COLO668 (cell line): ENCODE results near the gene MICAL2.

Experiments
- DNase-seq: peaks from one replicate; lab custom pipeline; 2025; ENCODE audit not compliant: unreplicated experiment; lab: John Stamatoyannopoulos, UW

The MICAL2 gene

GRCh38 chr11:12117200-12117599 lies 6.8 kb downstream of the MICAL2 start:
- DNase-seq: no peak

- DNase-seq: no peak
Observed at GRCh38 chr11:12117611-12118010, 7.2 kb downstream of the MICAL2 start.

DNA sequence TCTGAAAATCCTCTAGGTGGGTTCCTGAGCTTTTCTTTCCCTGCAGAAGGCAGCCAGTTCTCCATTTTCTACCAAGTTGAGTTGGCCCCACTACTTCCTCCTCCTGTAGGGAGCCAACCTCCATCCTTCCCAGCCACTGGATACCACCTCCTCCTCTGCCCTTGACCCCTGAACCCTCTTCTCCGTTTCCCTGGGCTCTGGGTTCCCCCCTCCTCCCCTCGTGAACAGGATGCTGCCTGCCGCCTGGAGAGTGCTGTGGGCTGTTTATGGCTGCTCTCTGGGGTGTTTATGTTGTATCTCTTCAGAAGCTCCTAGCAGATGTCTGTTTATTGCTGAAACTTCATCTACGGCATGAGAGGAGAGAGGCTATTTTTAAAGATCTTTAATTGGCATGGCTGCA lies 8.6 kb downstream of the MICAL2 start:
- no peak for DNase-seq

GRCh38 chr11:12119502-12119901 lies 9.1 kb downstream of the MICAL2 start:
- DNase-seq: peak; percentile 47

DNA sequence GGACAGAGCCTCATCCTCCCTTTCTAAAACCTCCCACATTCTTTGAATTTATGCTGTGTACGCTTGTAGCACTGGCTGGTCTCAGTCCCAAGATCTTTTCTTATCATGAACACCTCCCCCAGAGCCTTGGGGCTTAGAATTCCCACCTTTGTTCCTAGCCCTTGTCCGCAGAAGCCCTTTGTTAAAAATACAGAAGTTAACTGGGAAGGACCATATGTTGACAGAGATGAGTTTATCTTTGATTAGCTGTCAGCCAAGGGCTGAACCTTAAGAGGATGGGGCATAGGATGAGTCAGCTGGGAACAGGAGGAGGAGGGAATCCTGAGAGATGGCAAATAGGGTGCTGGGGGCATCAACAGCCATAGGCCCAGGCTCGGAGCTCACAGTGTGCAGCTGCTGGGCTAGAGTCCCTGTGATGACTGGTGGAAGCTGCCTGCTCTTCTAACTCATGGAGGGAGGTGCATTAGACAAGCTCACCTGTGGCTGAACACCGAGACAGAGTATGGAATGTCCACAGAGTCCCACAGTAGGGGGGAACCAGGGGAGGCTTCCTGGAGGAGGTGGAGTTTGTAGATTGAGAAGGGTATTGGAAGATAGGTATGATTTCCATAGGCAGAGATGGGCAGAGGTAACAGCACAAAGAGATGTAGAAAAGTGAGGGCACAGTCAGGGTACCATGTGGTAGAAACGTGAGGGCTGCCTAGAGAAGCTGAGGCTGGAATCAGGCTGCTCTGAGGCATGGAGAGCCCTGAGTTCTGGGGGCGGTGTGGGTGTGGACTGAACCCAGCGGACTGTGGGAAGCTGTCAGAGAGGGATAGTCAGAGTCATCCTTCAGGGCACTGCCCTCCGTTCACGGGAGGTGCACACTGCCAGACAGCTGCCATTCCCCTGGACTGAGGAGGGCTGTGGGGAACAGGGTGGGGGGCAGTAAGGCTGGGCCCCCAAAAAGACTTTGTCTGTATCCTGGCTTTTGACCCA lies 9.9 kb downstream of the MICAL2 start:
- peak; percentile 32 for DNase-seq

DNA sequence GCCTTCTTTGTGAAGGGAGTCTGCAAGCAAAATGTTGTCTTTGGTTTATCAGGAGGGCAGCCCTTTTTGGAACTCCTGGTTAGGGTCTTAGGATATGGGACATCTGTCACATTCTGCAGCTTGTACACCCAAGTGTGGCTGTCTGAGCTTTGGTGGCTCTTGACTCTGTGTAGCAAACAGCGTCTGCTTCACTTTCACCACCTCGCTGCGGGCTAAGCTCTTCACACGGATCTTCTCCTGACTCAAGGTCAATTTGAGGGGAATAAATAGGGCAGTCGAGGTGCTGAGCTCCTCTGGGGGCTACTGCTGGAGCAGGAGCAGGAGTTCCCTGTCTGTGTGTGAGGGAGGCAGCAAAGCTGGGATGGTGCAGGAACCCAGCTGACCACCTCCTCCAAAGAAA lies 10.6 kb downstream of the MICAL2 start:
- DNase-seq: no peak

GRCh38 chr11:12121517-12121916 lies 11.1 kb downstream of the MICAL2 start:
- peak; percentile 89 for DNase-seq

- peak; percentile 33 for DNase-seq
Observed at GRCh38 chr11:12122083-12122482, 11.7 kb downstream of the MICAL2 start.

DNA sequence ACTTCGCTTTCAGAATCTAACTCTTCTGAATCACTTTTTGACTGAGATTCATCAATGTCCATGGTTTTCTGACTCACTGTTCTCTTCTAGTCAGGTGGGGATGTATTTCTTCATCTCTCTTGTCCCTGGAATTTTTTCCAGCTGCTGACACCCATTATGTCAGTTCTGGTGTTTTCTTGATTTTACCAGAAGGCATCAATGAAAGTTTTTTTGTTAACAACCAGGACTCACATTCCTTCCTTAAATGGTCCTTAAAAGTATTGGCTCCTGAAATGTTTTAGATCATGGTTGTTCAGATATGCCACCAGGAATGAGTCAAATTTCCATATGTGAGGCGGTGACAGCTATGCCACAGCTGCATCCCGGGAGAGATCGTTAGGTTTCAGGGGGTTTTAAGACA lies 12.9 kb downstream of the MICAL2 start:
- DNase-seq: no peak

- DNase-seq: no peak
Observed at GRCh38 chr11:12123799-12124198, 13.4 kb downstream of the MICAL2 start.

DNA sequence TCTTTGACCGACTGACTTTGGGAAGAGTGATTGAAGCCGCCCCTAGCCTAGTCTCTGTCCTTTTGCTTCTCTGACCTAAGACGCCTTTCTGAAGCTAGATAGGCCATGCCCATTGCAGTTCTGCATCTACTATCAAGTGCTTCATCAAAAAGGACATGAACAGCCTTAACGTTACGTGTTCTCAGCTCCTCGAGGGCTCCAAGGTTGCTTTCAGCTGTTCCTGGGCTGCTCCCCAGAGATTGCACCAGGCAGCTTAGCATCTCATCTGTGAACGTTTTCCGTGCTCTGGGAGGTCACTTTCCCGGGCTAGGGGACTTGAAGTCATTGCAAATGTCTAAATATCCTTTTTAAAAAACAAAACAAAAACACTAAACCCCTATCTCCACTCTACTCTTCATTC lies 13.9 kb downstream of the MICAL2 start:
- DNase-seq: no peak

- DNase-seq: no peak
Observed at GRCh38 chr11:12125609-12126149, 15.3 kb downstream of the MICAL2 start.

- no peak for DNase-seq
Observed at GRCh38 chr11:12126344-12127019, 16.1 kb downstream of the MICAL2 start.

- DNase-seq: no peak
Observed at GRCh38 chr11:12127206-12127898, 17.0 kb downstream of the MICAL2 start.

GRCh38 chr11:12128301-12128751 lies 17.9 kb downstream of the MICAL2 start:
- DNase-seq: no peak

DNA sequence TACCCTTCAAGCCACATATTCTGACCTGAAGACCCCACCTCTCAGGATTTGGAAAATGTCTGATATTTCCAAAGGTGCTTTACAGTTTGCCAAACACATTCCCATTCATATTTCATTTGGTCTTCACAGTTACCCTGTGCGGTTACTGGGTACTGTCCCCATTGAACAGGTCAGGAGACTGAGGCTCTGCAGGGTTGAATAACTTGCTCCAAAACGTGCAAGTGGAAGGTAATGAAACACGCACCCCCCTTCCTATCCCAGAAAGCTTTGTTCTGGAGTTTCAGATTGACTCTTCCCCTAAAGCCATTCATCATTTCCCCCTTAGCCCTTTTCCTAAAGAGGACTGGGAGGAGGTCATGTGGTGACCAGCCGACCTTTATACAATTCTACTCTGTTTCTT lies 18.8 kb downstream of the MICAL2 start:
- DNase-seq: no peak

- DNase-seq: no peak
Observed at GRCh38 chr11:12130180-12130980, 20.0 kb downstream of the MICAL2 start.

GRCh38 chr11:12131943-12132789 lies 21.8 kb downstream of the MICAL2 start:
- no peak for DNase-seq

DNA sequence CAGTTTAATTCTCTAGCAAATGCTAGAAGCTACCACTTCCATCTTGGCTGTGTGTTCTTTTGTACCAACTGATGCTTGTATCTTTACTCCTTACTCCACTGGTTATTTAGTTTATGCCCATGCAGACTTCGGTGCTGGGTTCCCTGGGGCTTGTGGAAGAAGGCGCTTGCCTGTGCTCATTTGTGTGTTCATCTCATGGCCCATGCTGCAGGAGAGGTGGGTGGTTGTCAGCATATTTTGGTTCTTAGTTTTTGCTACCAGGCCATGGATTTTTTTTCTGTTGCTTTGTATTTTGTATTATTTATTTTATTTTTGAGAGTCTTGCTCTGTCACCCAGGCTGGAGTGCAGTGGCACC lies 22.4 kb downstream of the MICAL2 start:
- DNase-seq: no peak
